Occipital lobe (tissue), 2 donors: Measurements from ENCODE around the gene FAM149B1. TPM values are rescaled to one million over a fixed set of nuclear protein-coding genes. Genes with fewer than 3 reads are reported as not detected.
"Not testable (repeated sequence)": the region's sequence is repeated elsewhere in the genome, so short reads cannot be mapped to it uniquely, and the experiment has no call there.

Experiments
- DNase-seq: peaks from one replicate; lab custom pipeline; 2025; lab: John Stamatoyannopoulos, UW
- total RNA-seq: library from RNA; depleted of rRNA; stranded (reverse); fragments of >200 nt; gene quantifications from one replicate; pipeline ENCODE4 v1.2.3, GENCODE V29; 2014

FAM149B1 gene
- total RNA-seq, 1 donor from 2014 or later = 30.1 TPM

- no peak for DNase-seq
Measured at GRCh38 chr10:73232887-73233286, 65.0 kb downstream of the FAM149B1 start.

DNA sequence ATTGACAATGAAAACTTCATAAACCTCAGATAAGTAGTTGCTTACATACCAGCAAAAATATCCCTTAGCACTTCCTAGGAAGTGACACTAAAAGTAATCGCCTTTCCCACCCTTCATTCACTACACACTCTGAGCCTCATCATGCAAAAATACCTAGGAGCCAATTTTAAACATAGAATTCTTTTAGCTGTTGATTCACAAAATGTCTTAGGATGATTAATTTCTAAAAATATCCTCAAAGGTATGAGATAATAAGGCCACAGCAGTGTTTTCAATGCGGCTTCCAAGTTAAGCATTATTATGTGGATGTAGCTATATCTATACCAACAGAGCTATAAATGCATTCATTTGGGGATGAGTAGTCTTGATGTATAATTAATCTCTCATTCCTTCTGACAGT lies 66.0 kb downstream of the FAM149B1 start:
- no peak for DNase-seq

DNA sequence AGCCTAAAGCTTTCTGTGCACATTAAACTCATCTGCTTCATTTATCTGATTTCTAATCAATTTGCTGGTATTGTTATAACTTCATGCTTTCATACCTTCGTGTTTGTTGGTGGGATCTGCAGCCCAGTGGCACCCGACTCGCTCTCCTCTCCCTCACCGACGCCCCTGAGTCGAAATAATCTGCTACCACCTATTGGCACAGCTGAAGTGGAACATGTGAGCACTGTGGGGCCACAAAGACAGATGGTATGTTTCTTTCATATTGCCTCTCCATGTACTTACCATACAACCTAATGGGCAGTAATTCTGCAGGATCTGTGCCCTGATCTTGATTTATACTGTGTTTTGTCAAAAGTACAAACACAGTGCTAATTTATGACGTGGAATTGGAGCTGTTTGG lies 66.8 kb downstream of the FAM149B1 start:
- DNase-seq = no peak

- no peak for DNase-seq
Measured at GRCh38 chr10:73238990-73239566, 71.2 kb downstream of the FAM149B1 start.

- DNase-seq = no peak
Measured at GRCh38 chr10:73239908-73240307, 72.0 kb downstream of the FAM149B1 start.

DNA sequence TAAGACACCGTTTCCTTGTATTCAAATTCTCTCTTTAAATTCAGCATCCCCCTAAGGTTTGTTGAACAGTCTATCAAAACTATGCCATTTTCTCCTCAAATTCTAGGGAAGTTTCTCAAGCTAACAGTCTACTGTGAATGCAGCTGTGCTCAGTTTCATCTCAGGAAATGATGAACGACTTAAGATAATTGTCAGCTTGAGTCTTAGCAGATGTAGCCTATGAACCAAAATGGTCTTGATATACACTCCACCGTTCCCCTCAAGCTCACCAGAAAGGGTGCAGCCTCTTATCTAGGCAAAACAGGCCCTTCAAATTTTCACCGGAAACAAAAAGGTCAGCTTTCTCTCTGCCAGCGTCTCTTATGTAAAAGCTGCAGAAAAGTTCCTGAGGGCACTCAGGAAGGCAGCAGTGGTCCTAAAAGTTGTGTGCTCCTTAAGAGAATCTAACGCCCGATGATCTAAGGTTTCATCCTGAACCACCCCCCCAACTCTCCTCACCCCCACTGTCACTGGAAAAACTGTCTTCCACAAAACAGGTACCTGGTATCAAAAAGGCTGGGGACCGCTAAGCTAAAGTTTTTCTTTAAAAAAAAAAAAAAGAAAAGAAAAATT lies 77.1 kb downstream of the FAM149B1 start:
- DNase-seq = no peak

- no peak for DNase-seq
Measured at GRCh38 chr10:73246322-73246645, 78.4 kb downstream of the FAM149B1 start.

GRCh38 chr10:73246646-73247508 lies 79.0 kb downstream of the FAM149B1 start, which contains the start of gene DNAJC9:
TSS of gene DNAJC9 (minus strand) at chr10:73247255. CDS start at chr10:73247189, 66 bp downstream.
- peak; percentile 93 for DNase-seq

- no peak for DNase-seq
Measured at GRCh38 chr10:73247509-73248258, 79.8 kb downstream of the FAM149B1 start.

GRCh38 chr10:73248259-73248724 lies 80.4 kb downstream of the FAM149B1 start:
- DNase-seq = no peak

GRCh38 chr10:73251683-73252444 lies 83.9 kb downstream of the FAM149B1 start:
- DNase-seq = no peak

DNA sequence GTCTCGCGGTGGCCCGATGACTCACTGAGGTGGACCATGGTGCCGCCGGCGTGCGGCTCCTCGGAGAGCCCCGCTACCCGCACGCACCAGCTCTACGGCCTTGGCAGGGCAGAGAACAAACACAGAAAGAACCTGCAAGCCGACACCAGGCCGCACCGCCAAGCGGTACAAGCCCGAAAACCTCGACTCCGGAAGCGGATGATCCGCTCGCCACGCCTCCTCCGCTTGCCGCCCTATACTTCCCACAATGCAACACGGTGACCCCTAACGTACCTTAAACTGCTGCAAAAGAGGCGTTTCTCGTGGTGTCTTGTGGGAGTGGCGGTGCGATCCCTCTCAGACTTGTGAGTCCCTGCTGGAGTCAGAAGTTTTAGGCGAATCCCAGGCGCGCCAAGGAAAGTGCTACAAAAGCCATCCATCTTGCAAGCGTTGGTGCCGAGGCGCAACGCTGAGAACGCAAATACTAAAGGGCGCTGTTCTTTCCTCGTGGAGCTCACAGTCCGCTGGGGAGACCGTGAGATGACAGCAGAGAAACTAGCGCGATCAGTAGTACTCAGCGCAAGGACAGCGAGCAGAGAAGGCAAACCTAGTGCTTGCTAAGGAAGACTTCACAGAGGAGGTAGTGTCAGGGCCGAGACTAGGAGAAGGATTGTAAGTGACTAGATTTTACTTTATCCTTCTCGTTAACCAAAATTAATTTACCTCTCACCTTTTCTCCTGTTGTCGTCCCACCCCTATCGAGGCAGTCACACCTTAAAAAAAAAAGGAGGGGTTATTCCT lies 84.7 kb downstream of the FAM149B1 start, which contains the start of gene MRPS16:
Gene MRPS16, minus strand, starts transcription at position 200 of the 780 bp plus-strand sequence. Its CDS starts 162 bp downstream, at position 38.
- DNase-seq = peak; percentile 93

- DNase-seq = no peak
Measured at GRCh38 chr10:73253225-73253555, 85.3 kb downstream of the FAM149B1 start.

- not testable (repeated sequence) for DNase-seq
Measured at GRCh38 chr10:73258612-73259011, 90.7 kb downstream of the FAM149B1 start.

DNA sequence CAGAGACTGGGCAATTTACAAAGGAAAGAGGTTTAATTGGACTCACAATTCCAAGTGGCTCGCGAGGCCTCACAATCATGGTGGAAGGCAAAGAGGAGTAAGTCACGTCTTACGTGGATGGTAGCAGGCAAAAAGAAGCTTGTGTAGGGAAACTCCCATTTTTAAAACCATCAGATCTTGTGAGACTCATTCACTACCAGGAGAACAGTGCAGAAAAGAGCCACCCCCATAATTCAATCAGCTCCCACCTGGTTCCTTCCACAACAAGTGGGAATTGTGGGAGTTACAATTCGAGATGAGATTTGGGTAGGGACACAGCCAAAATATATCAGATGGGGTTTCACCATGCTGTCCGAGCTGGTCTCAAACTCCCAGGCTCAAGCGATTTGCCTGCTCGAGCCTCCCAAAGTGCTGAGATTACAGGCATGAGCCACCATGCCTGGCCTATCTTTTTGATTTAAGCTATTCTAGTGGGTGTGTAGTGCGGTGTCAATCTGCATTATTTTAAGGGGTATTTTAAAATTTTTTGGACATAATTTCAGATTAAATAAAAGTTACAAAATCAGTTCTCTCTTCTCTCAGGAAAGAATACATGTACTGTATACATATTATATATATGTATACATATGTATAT lies 93.6 kb downstream of the FAM149B1 start:
- DNase-seq = no peak

DNA sequence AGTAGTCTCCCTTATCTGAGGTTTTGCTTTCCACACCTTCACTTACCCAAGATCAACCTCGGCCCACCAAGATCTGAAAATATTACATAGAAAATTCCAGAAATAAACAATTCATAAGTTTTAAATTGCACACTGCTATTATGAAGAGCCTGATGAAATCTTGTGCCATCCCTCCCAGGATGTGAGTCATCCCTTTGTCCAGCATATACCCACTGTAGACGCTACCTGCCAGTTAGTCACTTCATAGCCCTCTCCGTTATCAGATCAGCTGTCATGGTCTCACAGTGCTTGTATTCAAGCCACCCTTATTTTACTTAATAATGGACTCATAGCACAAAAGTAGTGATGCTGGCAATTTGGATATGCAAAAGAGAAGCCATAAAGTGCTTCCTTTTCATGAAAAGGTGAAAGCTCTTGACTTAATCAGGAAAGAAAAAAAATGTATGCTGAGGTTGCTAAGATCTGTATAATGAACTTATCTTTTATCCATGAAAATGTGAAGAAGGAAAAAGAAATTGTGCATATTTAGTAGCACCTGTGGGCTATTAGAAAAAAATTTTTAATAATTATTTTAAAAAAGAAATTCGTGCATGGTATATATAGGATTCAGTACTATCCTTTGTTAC lies 94.3 kb downstream of the FAM149B1 start:
- DNase-seq = no peak

DNA sequence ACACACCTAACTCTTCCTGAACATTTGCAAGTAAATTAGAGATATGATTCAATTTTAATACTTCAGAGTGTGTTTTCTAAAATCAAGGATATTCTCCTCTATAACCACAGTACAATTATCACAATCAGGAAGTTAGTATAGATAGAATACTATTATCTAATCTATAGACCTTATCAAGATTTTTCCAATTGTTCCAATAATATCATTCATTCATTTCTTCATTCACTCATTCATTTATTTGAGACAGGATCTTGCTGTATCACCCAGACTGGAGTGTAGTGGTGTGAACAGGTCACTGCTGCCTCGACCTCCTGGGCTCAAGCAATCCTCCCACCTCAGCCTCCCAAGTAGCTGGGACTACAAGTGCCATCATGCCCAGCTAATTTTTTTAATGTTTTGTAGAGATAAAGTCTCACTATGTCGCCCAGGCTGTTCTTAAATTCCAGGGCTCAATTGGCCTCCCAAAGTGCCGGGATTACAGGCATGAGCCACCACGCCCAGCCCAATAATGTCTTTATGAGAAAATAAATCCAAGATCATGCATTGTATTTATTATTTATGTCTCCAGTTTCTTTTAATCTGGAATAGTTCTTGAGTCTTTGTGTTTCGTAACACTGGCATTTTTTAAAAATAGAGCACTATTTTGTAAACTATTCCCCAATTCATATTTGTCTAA lies 95.1 kb downstream of the FAM149B1 start:
- DNase-seq = no peak

- DNase-seq = no peak
Measured at GRCh38 chr10:73263693-73264347, 95.9 kb downstream of the FAM149B1 start.
